Activated naive CD8-positive, alpha-beta T cell treated with anti-CD3 and anti-CD28 coated beads, Interleukin-2, amount 10 ng/mL, durations not matched to agents 7 days and 5 days (primary cell): ENCODE measurements around the gene SORCS2. TPM values are rescaled to one million over a fixed set of nuclear protein-coding genes. Genes with fewer than 3 reads are reported as not detected.

Experiments used
- ATAC-seq: fragments of 150-1000 bp; cut with Tn5 transposase; one replicate; pipeline ENCODE4 v1.10.0; 2021; ENCODE audit warnings: low read depth, moderate library complexity
- POLR2A ChIA-PET: fragments of 350-600 bp; sonication (Branson Sonifier 250); formaldehyde crosslinking; loops from one replicate; lab custom pipeline; 2021; ENCODE audit warnings: antibody characterized with exemption; lab: Charles Lee
- DNase-seq: peaks from one replicate; pipeline ENCODE4 v3.0.0; 2021
- H3K27ac Mint-ChIP-seq: one replicate; pipeline ENCODE4 v1.8.0; 2022; ENCODE audit warnings: mild to moderate bottlenecking, mixed read lengths
- H3K27me3 Mint-ChIP-seq: one replicate; pipeline ENCODE4 v1.8.0; 2022; ENCODE audit warnings: mild to moderate bottlenecking, moderate library complexity, mixed read lengths
- H3K36me3 Mint-ChIP-seq: one replicate; pipeline ENCODE4 v1.8.0; 2021; ENCODE audit warnings: mild to moderate bottlenecking, mixed read lengths
- H3K4me1 Mint-ChIP-seq: one replicate; pipeline ENCODE4 v1.8.0; 2021; ENCODE audit warnings: mixed read lengths
- H3K4me3 Mint-ChIP-seq: one replicate; pipeline ENCODE4 v1.8.0; 2022; ENCODE audit warnings: mild to moderate bottlenecking, moderate library complexity, mixed read lengths
- H3K9me3 Mint-ChIP-seq: one replicate; pipeline ENCODE4 v1.8.0; 2021; ENCODE audit warnings: mixed read lengths
- total RNA-seq, 2 experiments: library from RNA; stranded (reverse); gene quantifications; one replicate each; pipeline ENCODE4 v1.2.3, GENCODE V29; 2021

The SORCS2 gene
- total RNA-seq, 2 experiments from 2014 or later = not detected

GRCh38 chr4:7649411-7649740 lies 457.0 kb downstream of the SORCS2 start:
- Mint-ChIP-seq H3K4me1 (peaks cover 34% of the 10 kb centered on the region), H3K4me3 (peak overlapping the region; percentile 6), H3K36me3 (peaks cover 4% of the 10 kb centered on the region), H3K27me3 (peaks cover 2% of the 10 kb centered on the region), H3K27ac (peak overlapping the region; percentile 90), H3K9me3 (no peaks in the 10 kb centered on the region)
- ATAC-seq (no peak), DNase-seq (no peak)
- POLR2A ChIA-PET = no interaction called here

GRCh38 chr4:7649741-7650531 lies 457.6 kb downstream of the SORCS2 start:
- POLR2A ChIA-PET = no interaction called here
- peak overlapping the region; percentile 90 for H3K27ac Mint-ChIP-seq
- peaks cover 4% of the 10 kb centered on the region for H3K27me3 Mint-ChIP-seq
- peaks cover 4% of the 10 kb centered on the region for H3K36me3 Mint-ChIP-seq
- peak; percentile 79 for ATAC-seq
- DNase-seq = peak; percentile 59
- no peaks in the 10 kb centered on the region for H3K9me3 Mint-ChIP-seq
- peak overlapping the region; percentile 6 for H3K4me3 Mint-ChIP-seq
- H3K4me1 Mint-ChIP-seq = peaks cover 34% of the 10 kb centered on the region

- Mint-ChIP-seq H3K4me3 (peak overlapping the region; percentile 15), H3K27ac (peak overlapping the region; percentile 4), H3K9me3 (no peaks in the 10 kb centered on the region), H3K4me1 (peaks cover 34% of the 10 kb centered on the region), H3K27me3 (peaks cover 8% of the 10 kb centered on the region), H3K36me3 (peaks cover 4% of the 10 kb centered on the region)
- DNase-seq = no peak
- POLR2A ChIA-PET = no interaction called here
- ATAC-seq = no peak
Measured at GRCh38 chr4:7650606-7651385, 458.5 kb downstream of the SORCS2 start.

- peaks cover 11% of the 10 kb centered on the region for H3K27me3 Mint-ChIP-seq
- peaks cover 31% of the 10 kb centered on the region for H3K4me1 Mint-ChIP-seq
- no peak overlapping the region for H3K4me3 Mint-ChIP-seq
- no peaks in the 10 kb centered on the region for H3K9me3 Mint-ChIP-seq
- no peak overlapping the region for H3K27ac Mint-ChIP-seq
- POLR2A ChIA-PET = no interaction called here
- ATAC-seq (no peak), DNase-seq (no peak)
- peaks cover 4% of the 10 kb centered on the region for H3K36me3 Mint-ChIP-seq
Measured at GRCh38 chr4:7651461-7651921, 459.2 kb downstream of the SORCS2 start.

- no peak overlapping the region for H3K27ac Mint-ChIP-seq
- peaks cover 4% of the 10 kb centered on the region for H3K36me3 Mint-ChIP-seq
- peaks cover 13% of the 10 kb centered on the region for H3K27me3 Mint-ChIP-seq
- ATAC-seq (no peak), DNase-seq (no peak)
- no peak overlapping the region for H3K4me3 Mint-ChIP-seq
- H3K4me1 Mint-ChIP-seq = peaks cover 31% of the 10 kb centered on the region
- POLR2A ChIA-PET = no interaction called here
- no peaks in the 10 kb centered on the region for H3K9me3 Mint-ChIP-seq
Measured at GRCh38 chr4:7652006-7652405, 459.7 kb downstream of the SORCS2 start.

GRCh38 chr4:7652451-7652881 lies 460.1 kb downstream of the SORCS2 start:
- Mint-ChIP-seq H3K27me3 (peaks cover 13% of the 10 kb centered on the region), H3K9me3 (no peaks in the 10 kb centered on the region), H3K27ac (peak overlapping the region; percentile 48), H3K4me1 (peaks cover 29% of the 10 kb centered on the region), H3K4me3 (no peak overlapping the region), H3K36me3 (peaks cover 4% of the 10 kb centered on the region)
- DNase-seq (no peak), ATAC-seq (no peak)
- POLR2A ChIA-PET = no interaction called here

GRCh38 chr4:7652906-7653305 lies 460.6 kb downstream of the SORCS2 start:
- POLR2A ChIA-PET = no interaction called here
- no peak overlapping the region for H3K4me3 Mint-ChIP-seq

GRCh38 chr4:7653510-7654369 lies 461.4 kb downstream of the SORCS2 start:
- no peaks in the 10 kb centered on the region for H3K9me3 Mint-ChIP-seq
- H3K4me3 Mint-ChIP-seq = no peak overlapping the region
- no peak for ATAC-seq
- peaks cover 4% of the 10 kb centered on the region for H3K36me3 Mint-ChIP-seq
- DNase-seq = no peak
- peaks cover 13% of the 10 kb centered on the region for H3K27me3 Mint-ChIP-seq
- peaks cover 24% of the 10 kb centered on the region for H3K4me1 Mint-ChIP-seq
- no peak overlapping the region for H3K27ac Mint-ChIP-seq
- POLR2A ChIA-PET = no interaction called here

More at GRCh38 chr4:7652906-7653305, 460.6 kb downstream of the SORCS2 start:
- peak overlapping the region; percentile 48 for H3K27ac Mint-ChIP-seq
- peaks cover 28% of the 10 kb centered on the region for H3K4me1 Mint-ChIP-seq
- no peaks in the 10 kb centered on the region for H3K9me3 Mint-ChIP-seq
- H3K27me3 Mint-ChIP-seq = peaks cover 13% of the 10 kb centered on the region
- H3K36me3 Mint-ChIP-seq = peaks cover 4% of the 10 kb centered on the region
- DNase-seq = no peak
- no peak for ATAC-seq

- Mint-ChIP-seq H3K36me3 (no peaks in the 10 kb centered on the region), H3K4me3 (no peak overlapping the region), H3K9me3 (no peaks in the 10 kb centered on the region), H3K4me1 (peaks cover 14% of the 10 kb centered on the region), H3K27me3 (peaks cover 13% of the 10 kb centered on the region), H3K27ac (no peak overlapping the region)
- POLR2A ChIA-PET = no interaction called here
- ATAC-seq (no peak), DNase-seq (no peak)
Measured at GRCh38 chr4:7654550-7655445, 462.5 kb downstream of the SORCS2 start.

- DNase-seq (no peak), ATAC-seq (no peak)
- Mint-ChIP-seq H3K4me1 (peaks cover 8% of the 10 kb centered on the region), H3K36me3 (no peaks in the 10 kb centered on the region), H3K9me3 (no peaks in the 10 kb centered on the region), H3K27ac (no peak overlapping the region), H3K27me3 (peaks cover 13% of the 10 kb centered on the region), H3K4me3 (no peak overlapping the region)
- POLR2A ChIA-PET = no interaction called here
Measured at GRCh38 chr4:7655511-7656243, 463.3 kb downstream of the SORCS2 start.

- Mint-ChIP-seq H3K27ac (no peak overlapping the region), H3K36me3 (no peaks in the 10 kb centered on the region), H3K27me3 (peaks cover 13% of the 10 kb centered on the region), H3K9me3 (no peaks in the 10 kb centered on the region), H3K4me1 (peaks cover 5% of the 10 kb centered on the region), H3K4me3 (no peak overlapping the region)
- DNase-seq (no peak), ATAC-seq (no peak)
- POLR2A ChIA-PET = no interaction called here
Measured at GRCh38 chr4:7656244-7656800, 464.0 kb downstream of the SORCS2 start.
